ENCODE data around the gene MAN1A2.

GRCh38 chr1:117479086-117479485 is 111.8 kb downstream of the MAN1A2 start:
- TF ChIP-seq POLR2A (IDR thresholded peaks at IDR 0.05) = no peak
- no peak for TF ChIP-seq CTCF (IDR thresholded peaks at IDR 0.05)

All from prostate gland (tissue), 2 donors.